ENCODE measurements around the gene MFSD8. TPM values are rescaled to one million over a fixed set of nuclear protein-coding genes. Genes with fewer than 3 reads are reported as not detected.
"Not testable (repeated sequence)": the region's sequence is repeated elsewhere in the genome, so short reads cannot be mapped to it uniquely, and the experiment has no call there.

The MFSD8 gene
- total and polyA plus RNA-seq, 4 experiments from 2014 or later: 5.9 to 49.2 (median 25.4) TPM

DNA sequence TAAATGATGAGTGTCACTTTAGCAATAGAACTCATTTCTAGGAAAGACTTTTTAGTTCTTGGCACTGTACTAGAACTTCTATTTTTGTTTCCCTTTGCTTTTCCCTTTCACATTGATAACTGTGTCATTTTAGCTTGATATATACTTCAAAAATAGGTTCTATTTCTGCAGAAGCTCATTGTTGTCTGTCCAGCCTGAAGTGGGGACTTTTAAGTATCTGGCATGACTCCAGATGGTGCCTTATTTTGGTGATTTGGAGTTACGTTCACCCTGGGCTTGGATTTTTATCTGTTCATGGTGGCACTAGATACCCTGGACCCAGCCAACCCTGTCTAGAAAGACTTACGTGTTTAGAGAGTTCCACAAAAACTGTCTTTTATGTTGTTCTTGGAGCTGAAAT, 3.6 kb upstream of the MFSD8 start:
- Histone ChIP-seq H3K4me1 (ENCODE audit: insufficient read depth, low read length) (peaks cover 29% of the 10 kb centered on the region), H3K36me3 (ENCODE audit: insufficient read depth, low read length) (no peaks in the 10 kb centered on the region), H3K27ac (ENCODE audit: low read depth, low read length) (no peak overlapping the region), H3K9me3 (ENCODE audit: control insufficient read depth in 1 of 2, low read length in 2 of 2) (no peaks in the 10 kb centered on the region), H3K4me3 (ENCODE audit: low read length in 2 of 2) (no peak overlapping the region), H3K27me3 (ENCODE audit: insufficient read depth, low read length) (no peaks in the 10 kb centered on the region)
- ChIA-PET POLR2A (ENCODE audit: partially characterized antibody) (interaction anchor here (1.3 to 1.8 kb wide), 2 partner anchors 88 to 93 kb away, joined by 3 read pairs; partner anchors contain the start of genes LARP1B and PLK4), CTCF (ENCODE audit: partially characterized antibody) (no interaction called here)
- Mint-ChIP-seq H3K27me3 (no peaks in the 10 kb centered on the region), H3K36me3 (peaks cover 8 to 19% of the 10 kb centered on the region in 2 donors), H3K9me3 (no peaks in the 10 kb centered on the region), H3K27ac (peak overlapping the region in 2 of 7 donors; percentile 17 to 21), H3K4me1 (peaks cover 14 to 39% (median 26%) of the 10 kb centered on the region in 4 donors), H3K4me3 (no peak overlapping the region)
- DNase-seq: no peak
- intact Hi-C loops (cut with micrococcal nuclease): loop anchor here (5.0 kb wide), 1 partner anchor 186 kb away; the partner anchor contains the start of gene HSPA4L

- peak overlapping the region; percentile 28 to 74 (median 57) for H3K27ac Mint-ChIP-seq
These were observed 2.3 kb upstream of the MFSD8 start for GRCh38 chr4:127967141-127967775.

DNA sequence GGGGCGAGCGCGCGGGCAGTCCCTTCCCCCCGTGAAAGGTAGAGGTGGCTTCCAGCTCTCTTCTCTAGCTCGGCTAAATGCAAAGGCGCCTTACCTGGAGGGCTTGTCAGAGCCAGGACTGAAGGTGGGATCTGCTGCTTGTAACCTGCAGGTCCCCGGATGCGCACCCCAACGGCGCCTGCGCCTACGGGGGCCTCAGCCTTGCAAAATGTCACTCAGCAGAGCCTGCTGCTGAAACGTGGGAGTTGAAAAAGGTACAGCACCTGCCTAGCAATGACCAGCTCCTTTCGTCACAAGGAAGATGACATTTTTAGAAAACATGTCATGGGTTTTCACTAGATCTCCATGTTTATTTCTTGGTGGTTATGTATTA, 816 bp upstream of the MFSD8 start:
- no peaks in the 10 kb centered on the region for H3K36me3 ChIP-seq (ENCODE audit: insufficient read depth, low read length)
- H3K4me1 ChIP-seq (ENCODE audit: insufficient read depth, low read length): peaks cover 48% of the 10 kb centered on the region
- peak overlapping the region; percentile 89 to 98 (median 96) for H3K4me3 Mint-ChIP-seq
- CTCF ChIA-PET (ENCODE audit: partially characterized antibody): interaction anchor here (0.8 to 1.7 kb wide), 7 partner anchors 12 to 323 kb away, joined by 3 to 21 read pairs (median 6); partner anchors contain the start of genes LARP1B and PLK4
- no peaks in the 10 kb centered on the region for H3K9me3 Mint-ChIP-seq
- peak overlapping the region; percentile 92 for H3K27ac ChIP-seq (ENCODE audit: low read depth, low read length)
- H3K27me3 Mint-ChIP-seq: no peaks in the 10 kb centered on the region
- no peaks in the 10 kb centered on the region for H3K9me3 ChIP-seq (ENCODE audit: control insufficient read depth in 1 of 2, low read length in 2 of 2)
- H3K4me3 ChIP-seq (ENCODE audit: low read length in 2 of 2): peak overlapping the region; percentile 90 to 91
- H3K27ac Mint-ChIP-seq: peak overlapping the region; percentile 81 to 98 (median 97)
- H3K27me3 ChIP-seq (ENCODE audit: insufficient read depth, low read length): no peaks in the 10 kb centered on the region
- H3K4me1 Mint-ChIP-seq: peaks cover 28 to 58% (median 43%) of the 10 kb centered on the region in 4 donors
- H3K36me3 Mint-ChIP-seq: peaks cover 3 to 29% of the 10 kb centered on the region in 2 donors
- intact Hi-C loops (cut with micrococcal nuclease): loop anchor here (1.0 to 5.0 kb wide), 7 partner anchors 17 to 1128 kb away; partner anchors contain the start of genes HSPA4L, JADE1, LARP1B and PLK4
- peak; percentile 69 to 82 (median 74) for DNase-seq
- POLR2A ChIA-PET (ENCODE audit: partially characterized antibody): interaction anchor here (0.7 to 4.0 kb wide), 14 partner anchors 8 to 1128 kb away, joined by 3 to 113 read pairs (median 6); partner anchors contain the start of genes JADE1, LARP1B, PGRMC2 and PLK4

More at GRCh38 chr4:127967141-127967775, 2.3 kb upstream of the MFSD8 start:
- peaks cover 3 to 29% of the 10 kb centered on the region in 2 donors for H3K36me3 Mint-ChIP-seq
- H3K4me1 ChIP-seq (ENCODE audit: insufficient read depth, low read length): peaks cover 43% of the 10 kb centered on the region
- H3K36me3 ChIP-seq (ENCODE audit: insufficient read depth, low read length): no peaks in the 10 kb centered on the region
- peak overlapping the region in 7 of 8 donors; percentile 31 to 83 (median 68) for H3K4me3 Mint-ChIP-seq
- no peaks in the 10 kb centered on the region for H3K9me3 ChIP-seq (ENCODE audit: control insufficient read depth in 1 of 2, low read length in 2 of 2)
- no peaks in the 10 kb centered on the region for H3K27me3 Mint-ChIP-seq
- POLR2A ChIA-PET (ENCODE audit: partially characterized antibody): interaction anchor here (1.3 to 1.8 kb wide), 2 partner anchors 86 to 94 kb away, joined by 3 read pairs; partner anchors contain the start of genes LARP1B and PLK4
- H3K27me3 ChIP-seq (ENCODE audit: insufficient read depth, low read length): no peaks in the 10 kb centered on the region
- no peak overlapping the region for H3K4me3 ChIP-seq (ENCODE audit: low read length in 2 of 2)
- CTCF ChIA-PET (ENCODE audit: partially characterized antibody): no interaction called here
- intact Hi-C loops (cut with micrococcal nuclease): loop anchor here (5.0 kb wide), 1 partner anchor 185 kb away; the partner anchor contains the start of gene HSPA4L
- H3K27ac ChIP-seq (ENCODE audit: low read depth, low read length): no peak overlapping the region
- no peak for DNase-seq
- H3K9me3 Mint-ChIP-seq: no peaks in the 10 kb centered on the region
- H3K4me1 Mint-ChIP-seq: peaks cover 25 to 52% (median 38%) of the 10 kb centered on the region in 4 donors

DNA sequence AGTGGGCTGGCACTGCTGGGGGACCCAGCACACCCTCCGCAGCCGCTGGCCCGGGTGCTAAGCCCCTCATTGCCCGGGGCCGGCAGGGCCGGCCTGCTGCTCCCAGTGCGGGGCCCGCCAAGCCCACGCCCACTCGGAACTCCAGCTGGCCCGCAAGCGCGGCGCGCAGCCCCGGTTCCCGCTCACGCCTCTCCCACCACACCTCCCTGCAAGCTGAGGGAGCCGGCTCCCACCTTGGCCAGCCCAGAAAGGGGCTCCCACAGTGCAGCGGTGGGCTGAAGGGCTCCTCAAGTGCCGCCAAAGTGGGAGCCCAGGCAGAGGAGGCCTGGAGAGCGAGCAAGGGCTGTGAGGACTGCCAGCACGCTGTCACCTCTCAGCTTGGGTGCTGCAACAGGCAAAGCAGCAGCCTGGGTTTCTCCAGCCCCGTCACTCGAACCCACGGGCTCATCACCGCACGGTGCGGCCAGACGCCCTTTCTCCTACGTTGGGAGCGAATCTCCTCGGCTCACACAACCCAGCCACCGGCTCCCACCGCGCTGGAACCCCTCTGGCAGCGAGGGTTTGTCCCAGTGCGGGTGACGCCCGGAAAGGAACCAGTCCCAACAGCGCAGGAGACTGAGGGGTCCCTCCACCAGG, 429 bp downstream of the MFSD8 start:
- DNase-seq; H3K36me3 ChIP-seq (ENCODE audit: insufficient read depth, low read length); H3K27me3 ChIP-seq (ENCODE audit: insufficient read depth, low read length); H3K9me3 ChIP-seq (ENCODE audit: control insufficient read depth in 1 of 2, low read length in 2 of 2); H3K9me3 Mint-ChIP-seq; H3K27me3 Mint-ChIP-seq: not testable (repeated sequence)
- peak overlapping the region; percentile 81 to 98 (median 97) for H3K27ac Mint-ChIP-seq
- Histone ChIP-seq H3K4me3 (ENCODE audit: low read length in 2 of 2) (peak overlapping the region; percentile 90 to 91), H3K27ac (ENCODE audit: low read depth, low read length) (peak overlapping the region; percentile 92), H3K4me1 (ENCODE audit: insufficient read depth, low read length) (peaks cover 44% of the 10 kb centered on the region)
- peak overlapping the region; percentile 89 to 98 (median 96) for H3K4me3 Mint-ChIP-seq
- CTCF ChIA-PET (ENCODE audit: partially characterized antibody): interaction anchor here (1.0 to 1.7 kb wide), 7 partner anchors 16 to 325 kb away, joined by 3 to 21 read pairs (median 6); partner anchors contain the start of genes LARP1B and PLK4
- intact Hi-C loops (cut with micrococcal nuclease): loop anchor here (1.0 to 5.0 kb wide), 7 partner anchors 18 to 1129 kb away; partner anchors contain the start of genes HSPA4L, JADE1, LARP1B and PLK4
- H3K4me1 Mint-ChIP-seq: peaks cover 27 to 59% (median 45%) of the 10 kb centered on the region in 4 donors
- H3K36me3 Mint-ChIP-seq: peaks cover 3 to 29% of the 10 kb centered on the region in 2 donors
- POLR2A ChIA-PET (ENCODE audit: partially characterized antibody): interaction anchor here (0.6 to 4.0 kb wide), 13 partner anchors 10 to 1129 kb away, joined by 3 to 113 read pairs (median 7); partner anchors contain the start of genes JADE1, LARP1B, PGRMC2 and PLK4

DNA sequence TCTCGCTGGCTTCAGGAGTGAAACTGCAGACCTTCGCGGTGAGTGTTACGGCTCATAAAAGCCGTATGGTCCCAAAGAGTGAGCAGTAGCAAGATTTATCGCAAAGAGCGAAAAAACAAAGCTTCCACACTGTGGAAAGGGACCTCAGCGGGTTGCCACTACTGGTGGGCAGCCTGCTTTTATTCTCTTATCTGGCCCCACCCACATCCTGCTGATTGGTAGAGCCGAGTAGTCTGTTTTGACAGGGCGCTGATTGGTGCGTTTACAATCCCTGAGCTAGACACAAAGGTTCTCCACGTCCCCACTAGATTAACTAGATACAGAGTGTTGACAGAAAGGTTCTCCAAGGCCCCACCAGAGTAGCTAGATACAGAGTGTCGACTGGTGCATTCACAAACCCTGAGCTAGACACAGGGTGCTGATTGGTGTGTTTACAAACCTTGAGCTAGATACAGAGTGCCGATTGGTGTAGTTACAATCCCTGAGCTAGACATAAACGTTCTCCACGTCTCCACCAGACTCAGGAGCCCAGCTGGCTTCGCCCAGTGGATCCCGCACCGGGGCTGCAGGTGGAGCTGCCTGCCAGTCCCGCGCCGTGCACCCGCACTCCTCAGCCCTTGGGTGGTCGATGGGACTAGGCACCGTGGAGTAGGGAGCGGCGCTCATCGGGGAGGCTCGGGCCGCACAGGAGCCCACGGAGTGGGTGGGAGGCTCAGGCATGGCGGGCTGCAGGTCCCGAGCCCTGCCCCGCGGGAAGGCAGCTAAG, 1.2 kb downstream of the MFSD8 start:
- H3K27me3 ChIP-seq (ENCODE audit: insufficient read depth, low read length); H3K36me3 ChIP-seq (ENCODE audit: insufficient read depth, low read length); H3K9me3 Mint-ChIP-seq; H3K9me3 ChIP-seq (ENCODE audit: control insufficient read depth in 1 of 2, low read length in 2 of 2); H3K4me3 ChIP-seq (ENCODE audit: low read length in 2 of 2); H3K27me3 Mint-ChIP-seq: not testable (repeated sequence)
- Mint-ChIP-seq H3K36me3 (peaks cover 6 to 32% of the 10 kb centered on the region in 2 donors), H3K4me1 (peaks cover 28 to 64% (median 47%) of the 10 kb centered on the region in 4 donors), H3K27ac (peak overlapping the region; percentile 85 to 90 (median 88)), H3K4me3 (peak overlapping the region; percentile 77 to 88 (median 84))
- H3K4me1 ChIP-seq (ENCODE audit: insufficient read depth, low read length): peaks cover 42% of the 10 kb centered on the region
- DNase-seq: peak; percentile 14 to 50 (median 25)
- CTCF ChIA-PET (ENCODE audit: partially characterized antibody): interaction anchor here (0.6 to 1.1 kb wide), 3 partner anchors 97 to 116 kb away, joined by 3 read pairs; partner anchors contain the start of gene LARP1B
- intact Hi-C loops (cut with micrococcal nuclease): loop anchor here (2.0 kb wide), 1 partner anchor 19 kb away; no protein-coding TSS in a partner anchor
- POLR2A ChIA-PET (ENCODE audit: partially characterized antibody): interaction anchor here (0.6 to 4.0 kb wide), 5 partner anchors 29 to 848 kb away, joined by 4 to 113 read pairs (median 15); partner anchors contain the start of genes LARP1B, PGRMC2 and PLK4
- peak overlapping the region; percentile 92 for H3K27ac ChIP-seq (ENCODE audit: low read depth, low read length)

DNA sequence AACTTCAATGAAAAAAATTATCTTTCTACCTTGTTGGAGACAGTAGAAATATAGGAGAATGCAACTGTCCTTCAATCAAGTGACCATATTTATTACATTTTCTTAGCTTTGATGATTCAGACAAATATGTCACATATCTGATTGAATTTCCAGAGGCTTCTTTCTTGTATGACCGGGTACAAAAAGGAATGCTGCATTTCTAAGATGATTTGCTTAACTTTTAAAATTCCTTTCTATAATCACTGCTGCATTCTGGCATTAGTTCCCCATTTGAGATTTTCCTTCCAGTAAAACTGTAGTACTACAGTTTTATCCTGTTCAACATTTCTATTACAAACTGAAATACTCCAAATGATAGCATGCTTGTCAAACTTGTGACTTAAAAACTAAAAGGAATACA, 5.2 kb downstream of the MFSD8 start:
- intact Hi-C loops (cut with micrococcal nuclease): no loop called here
- Mint-ChIP-seq H3K27ac (peak overlapping the region in 1 of 7 donors; percentile 57), H3K36me3 (peaks cover 9 to 22% of the 10 kb centered on the region in 2 donors), H3K27me3 (no peaks in the 10 kb centered on the region), H3K9me3 (no peaks in the 10 kb centered on the region), H3K4me3 (no peak overlapping the region), H3K4me1 (peaks cover 23 to 47% (median 35%) of the 10 kb centered on the region in 4 donors)
- DNase-seq: no peak
- H3K4me3 ChIP-seq (ENCODE audit: low read length in 2 of 2): no peak overlapping the region
- H3K27ac ChIP-seq (ENCODE audit: low read depth, low read length): no peak overlapping the region
- H3K9me3 ChIP-seq (ENCODE audit: control insufficient read depth in 1 of 2, low read length in 2 of 2): no peaks in the 10 kb centered on the region
- H3K36me3 ChIP-seq (ENCODE audit: insufficient read depth, low read length): no peaks in the 10 kb centered on the region
- peaks cover 20% of the 10 kb centered on the region for H3K4me1 ChIP-seq (ENCODE audit: insufficient read depth, low read length)
- H3K27me3 ChIP-seq (ENCODE audit: insufficient read depth, low read length): no peaks in the 10 kb centered on the region
- CTCF ChIA-PET (ENCODE audit: partially characterized antibody): no interaction called here
- POLR2A ChIA-PET (ENCODE audit: partially characterized antibody): no interaction called here
